T1000 (cell line): ENCODE measurements around the gene NIPAL3.
"Not testable (repeated sequence)": the region's sequence is repeated elsewhere in the genome, so short reads cannot be mapped to it uniquely, and the experiment has no call there.

Experiments used
- DNase-seq: peaks from one replicate; lab custom pipeline; 2025; ENCODE audit warnings: mixed read lengths; lab: John Stamatoyannopoulos, UW

Gene NIPAL3

DNA sequence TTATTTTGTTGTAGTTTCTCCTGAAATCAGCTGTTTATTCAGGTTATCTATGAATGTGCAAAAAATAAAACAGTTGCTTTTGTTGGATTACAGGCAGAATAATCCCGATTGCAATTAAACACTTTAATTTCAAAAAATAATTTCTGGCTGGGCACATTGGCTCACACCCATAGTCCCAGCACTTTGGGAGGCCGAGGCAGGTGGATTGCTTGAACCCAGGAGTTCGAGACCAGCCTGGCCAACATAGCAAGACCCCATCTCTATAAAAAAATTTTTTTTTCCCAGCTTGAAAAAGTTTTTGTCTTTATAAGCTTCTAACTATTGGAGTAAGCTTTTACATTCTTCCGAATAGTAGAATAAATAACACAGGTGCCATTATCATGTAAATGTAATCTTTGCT, 102.3 kb downstream of the NIPAL3 start:
- no peak for DNase-seq

- DNase-seq: not testable (repeated sequence)
Observed at GRCh38 chr1:24520282-24520681, 104.7 kb downstream of the NIPAL3 start.
